Stomach (tissue), 4 donors: Measurements from ENCODE around the gene GSTA5.
"Not testable (repeated sequence)": the region's sequence is repeated elsewhere in the genome, so short reads cannot be mapped to it uniquely, and the experiment has no call there.

Experiments used
- CTCF ChIP-seq, 7 experiments: fragments of 450-650 bp in 4 of 7; fragments of 200-600 bp in 3 of 7; sonication (generic) in 3 of 7; IDR thresholded peaks; one replicate each; pipeline ENCODE4 v1.5.1; 2016 to 2019; ENCODE audit warnings: antibody characterized with exemption in 7 of 7, control low read depth in 2 of 7, mild to moderate bottlenecking in 1 of 7
- POLR2A ChIP-seq, 4 donors: fragments of 450-650 bp; IDR thresholded peaks; one replicate each; pipeline ENCODE4 v1.6.1; 2016; ENCODE audit warnings: antibody characterized with exemption in 4 of 4, control low read depth in 2 of 4, mild to moderate bottlenecking in 1 of 4, moderate library complexity in 1 of 4
- POLR2AphosphoS5 ChIP-seq, 3 donors: sonication (generic); formaldehyde crosslinking; IDR thresholded peaks; one replicate each; pipeline ENCODE4 v1.6.1; 2016; ENCODE audit warnings: antibody characterized with exemption in 3 of 3

GRCh38 chr6:52803668-52804255, 36.9 kb downstream of the GSTA5 start, which contains the start of gene GSTA1:
- not testable (repeated sequence) for TF ChIP-seq CTCF, POLR2A, POLR2AphosphoS5 (IDR thresholded peaks at IDR 0.05)
